PFSK-1 (cell line): ENCODE measurements around the gene RFX2.

ENCODE experiments used
- POLR2AphosphoS5 ChIP-seq: IDR thresholded peaks from 2 replicates; pipeline ENCODE4 v1.6.1; 2012; ENCODE audit warnings: low read depth, mild to moderate bottlenecking, control low read depth, low read length, moderate library complexity
- TAF1 ChIP-seq: IDR thresholded peaks from 2 replicates; pipeline ENCODE4 v1.6.1; 2012; ENCODE audit warnings: low read length, control low read depth, borderline replicate concordance; ENCODE audit not compliant: insufficient read depth

- TF ChIP-seq POLR2AphosphoS5 = no peak
- no peak for TF ChIP-seq TAF1
Measured at GRCh38 chr19:6012426-6013170, 97.7 kb downstream of the RFX2 start.
